ENCODE results near the gene NOSTRIN.

Gene NOSTRIN

DNA sequence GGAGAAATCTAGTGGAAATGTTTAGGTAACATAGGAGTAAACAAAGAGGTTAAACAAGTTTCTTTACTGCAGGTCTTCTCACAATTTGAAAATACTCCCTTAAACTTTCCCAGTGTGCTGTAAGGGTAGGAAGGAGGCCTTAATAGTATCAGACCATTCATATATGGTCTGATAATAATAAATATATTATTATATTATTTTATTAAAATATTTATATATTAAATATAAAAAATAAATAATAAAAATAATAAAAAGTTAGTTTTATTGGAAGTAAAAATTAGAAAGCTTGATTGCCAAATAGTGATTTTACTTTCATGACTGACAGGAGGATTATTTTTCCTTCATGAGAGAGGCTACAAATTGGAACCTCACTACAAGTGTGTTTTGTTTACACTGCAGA lies 7.1 kb downstream of the NOSTRIN start:
- no peak for TF ChIP-seq SIN3A (IDR thresholded peaks at IDR 0.05; ENCODE audit: borderline replicate concordance, insufficient read depth, low read length)
- TF ChIP-seq TAF1 (IDR thresholded peaks at IDR 0.05; ENCODE audit: borderline replicate concordance, insufficient read depth, low read length) = no peak

DNA sequence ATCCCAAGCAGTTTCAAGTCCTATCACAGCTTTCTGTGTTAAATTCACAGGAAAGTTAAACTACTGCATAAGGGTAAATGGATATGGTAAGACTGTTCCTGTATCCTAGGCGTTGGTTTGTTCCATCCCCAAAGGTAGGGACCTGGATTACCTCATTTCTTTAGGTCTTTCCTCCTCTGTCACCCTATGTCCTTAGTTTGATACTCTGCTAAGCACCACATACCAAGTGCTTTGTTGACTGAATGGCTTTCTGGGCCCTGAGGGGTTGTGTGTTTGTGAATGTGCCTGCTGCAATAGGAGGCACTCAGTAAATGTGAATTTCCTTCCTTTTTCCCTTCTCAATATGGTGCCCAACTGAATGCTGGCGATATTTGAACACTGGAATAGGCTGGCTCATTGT lies 7.8 kb downstream of the NOSTRIN start:
- TF ChIP-seq TAF1 (IDR thresholded peaks at IDR 0.05; ENCODE audit: borderline replicate concordance, insufficient read depth, low read length) (no peak), FOXP2 (optimal IDR thresholded peaks at IDR 0.05; ENCODE audit: borderline replicate concordance, extremely low read depth, extremely low read length, insufficient read depth) (no peak), SIN3A (IDR thresholded peaks at IDR 0.05; ENCODE audit: borderline replicate concordance, insufficient read depth, low read length) (no peak), POLR2AphosphoS5 (IDR thresholded peaks at IDR 0.05; ENCODE audit: low read depth, low read length) (no peak)
- TF ChIP-seq, protein P1, sequence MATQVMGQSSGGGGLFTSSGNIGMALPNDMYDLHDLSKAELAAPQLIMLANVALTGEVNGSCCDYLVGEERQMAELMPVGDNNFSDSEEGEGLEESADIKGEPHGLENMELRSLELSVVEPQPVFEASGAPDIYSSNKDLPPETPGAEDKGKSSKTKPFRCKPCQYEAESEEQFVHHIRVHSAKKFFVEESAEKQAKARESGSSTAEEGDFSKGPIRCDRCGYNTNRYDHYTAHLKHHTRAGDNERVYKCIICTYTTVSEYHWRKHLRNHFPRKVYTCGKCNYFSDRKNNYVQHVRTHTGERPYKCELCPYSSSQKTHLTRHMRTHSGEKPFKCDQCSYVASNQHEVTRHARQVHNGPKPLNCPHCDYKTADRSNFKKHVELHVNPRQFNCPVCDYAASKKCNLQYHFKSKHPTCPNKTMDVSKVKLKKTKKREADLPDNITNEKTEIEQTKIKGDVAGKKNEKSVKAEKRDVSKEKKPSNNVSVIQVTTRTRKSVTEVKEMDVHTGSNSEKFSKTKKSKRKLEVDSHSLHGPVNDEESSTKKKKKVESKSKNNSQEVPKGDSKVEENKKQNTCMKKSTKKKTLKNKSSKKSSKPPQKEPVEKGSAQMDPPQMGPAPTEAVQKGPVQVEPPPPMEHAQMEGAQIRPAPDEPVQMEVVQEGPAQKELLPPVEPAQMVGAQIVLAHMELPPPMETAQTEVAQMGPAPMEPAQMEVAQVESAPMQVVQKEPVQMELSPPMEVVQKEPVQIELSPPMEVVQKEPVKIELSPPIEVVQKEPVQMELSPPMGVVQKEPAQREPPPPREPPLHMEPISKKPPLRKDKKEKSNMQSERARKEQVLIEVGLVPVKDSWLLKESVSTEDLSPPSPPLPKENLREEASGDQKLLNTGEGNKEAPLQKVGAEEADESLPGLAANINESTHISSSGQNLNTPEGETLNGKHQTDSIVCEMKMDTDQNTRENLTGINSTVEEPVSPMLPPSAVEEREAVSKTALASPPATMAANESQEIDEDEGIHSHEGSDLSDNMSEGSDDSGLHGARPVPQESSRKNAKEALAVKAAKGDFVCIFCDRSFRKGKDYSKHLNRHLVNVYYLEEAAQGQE (IDR thresholded peaks at IDR 0.05; ENCODE audit: insufficient read depth in 1 of 2, low read depth in 2 of 2, low read length in 2 of 2) = no peak

- TF ChIP-seq POLR2AphosphoS5 (IDR thresholded peaks at IDR 0.05; ENCODE audit: low read depth, low read length) (no peak), SIN3A (IDR thresholded peaks at IDR 0.05; ENCODE audit: borderline replicate concordance, insufficient read depth, low read length) (no peak), FOXP2 (optimal IDR thresholded peaks at IDR 0.05; ENCODE audit: borderline replicate concordance, extremely low read depth, extremely low read length, insufficient read depth) (no peak), TAF1 (IDR thresholded peaks at IDR 0.05; ENCODE audit: borderline replicate concordance, insufficient read depth, low read length) (no peak)
- TF ChIP-seq, protein P1 (IDR thresholded peaks at IDR 0.05; ENCODE audit: insufficient read depth in 1 of 2, low read depth in 2 of 2, low read length in 2 of 2) = no peak
Observed at GRCh38 chr2:168811696-168812095, 9.3 kb downstream of the NOSTRIN start.

GRCh38 chr2:168814046-168814445 lies 11.6 kb downstream of the NOSTRIN start:
- TF ChIP-seq TAF1 (IDR thresholded peaks at IDR 0.05; ENCODE audit: borderline replicate concordance, insufficient read depth, low read length) (no peak), SIN3A (IDR thresholded peaks at IDR 0.05; ENCODE audit: borderline replicate concordance, insufficient read depth, low read length) (no peak), FOXP2 (optimal IDR thresholded peaks at IDR 0.05; ENCODE audit: borderline replicate concordance, extremely low read depth, extremely low read length, insufficient read depth) (no peak), POLR2AphosphoS5 (IDR thresholded peaks at IDR 0.05; ENCODE audit: low read depth, low read length) (no peak)
- TF ChIP-seq, protein P1 (IDR thresholded peaks at IDR 0.05; ENCODE audit: insufficient read depth in 1 of 2, low read depth in 2 of 2, low read length in 2 of 2) = no peak

DNA sequence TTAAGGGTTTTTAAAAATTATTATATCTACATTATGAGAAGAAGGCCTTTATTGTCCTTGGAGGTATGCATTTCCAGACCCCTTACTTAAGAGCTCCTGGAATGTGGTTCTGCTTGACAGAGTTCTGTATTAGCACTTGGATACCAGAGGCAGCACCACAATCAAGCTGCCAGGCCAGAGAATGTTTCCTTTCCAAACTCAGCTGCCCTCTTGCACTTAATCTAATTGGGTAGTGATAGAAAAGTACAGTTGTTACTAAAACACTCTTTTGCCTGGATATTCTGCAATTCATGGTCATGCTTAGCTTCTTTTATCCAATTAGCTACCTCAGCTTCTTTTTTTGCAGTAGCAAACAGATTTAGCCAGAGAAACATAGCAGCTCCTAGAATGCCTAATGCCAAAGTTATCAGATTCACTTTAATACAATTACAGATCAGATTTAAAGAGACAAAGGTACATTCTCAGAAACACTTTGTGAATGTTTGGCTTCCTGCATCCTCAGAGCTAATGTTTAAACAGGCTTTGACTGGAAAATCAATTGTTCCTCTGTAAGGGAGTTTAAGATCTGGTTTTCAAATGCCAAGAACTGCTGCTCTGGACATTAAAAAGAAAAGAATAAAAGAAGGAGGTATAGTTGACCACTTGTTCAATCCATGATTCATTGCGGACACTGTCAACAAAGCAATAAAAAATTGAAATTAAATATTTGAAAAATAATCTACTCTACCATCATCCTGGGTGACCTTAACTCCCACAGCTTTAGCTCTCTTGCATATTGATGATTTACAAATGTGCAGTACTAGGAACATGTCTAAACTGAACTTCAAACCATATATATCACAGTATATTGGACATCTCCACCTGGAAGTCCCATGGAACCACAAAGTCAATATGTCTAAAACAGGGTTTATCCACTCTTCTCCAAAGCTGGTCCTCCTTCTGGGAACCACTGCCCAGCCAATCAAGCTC lies 12.8 kb downstream of the NOSTRIN start:
- TF ChIP-seq SIN3A (IDR thresholded peaks at IDR 0.05; ENCODE audit: borderline replicate concordance, insufficient read depth, low read length) = no peak
- TF ChIP-seq, protein P1 (IDR thresholded peaks at IDR 0.05; ENCODE audit: insufficient read depth in 1 of 2, low read depth in 2 of 2, low read length in 2 of 2) = no peak
- TF ChIP-seq POLR2AphosphoS5 (IDR thresholded peaks at IDR 0.05; ENCODE audit: low read depth, low read length) = no peak
- no peak for TF ChIP-seq FOXP2 (optimal IDR thresholded peaks at IDR 0.05; ENCODE audit: borderline replicate concordance, extremely low read depth, extremely low read length, insufficient read depth)
- TF ChIP-seq TAF1 (IDR thresholded peaks at IDR 0.05; ENCODE audit: borderline replicate concordance, insufficient read depth, low read length) = no peak

Measured in PFSK-1 (cell line).